Adrenal gland (tissue), 5 donors: Measurements from ENCODE around the gene SEPTIN2.
A peak's percentile ranks its signal among the peaks of the same experiment; 100 is the strongest.

Experiments
- CTCF ChIP-seq, 6 experiments: fragments of 450-650 bp in 4 of 6; fragments of 200-600 bp in 2 of 6; sonication (generic) in 1 of 6; IDR thresholded peaks; 1 replicate in 5 of 6; 2 replicates in 1 of 6; pipeline versions ENCODE4 v1.5.1 to v1.8.0; 2016 to 2021; ENCODE audit warnings: antibody characterized with exemption in 6 of 6, mild to moderate bottlenecking in 2 of 6, moderate library complexity in 1 of 6
- POLR2A ChIP-seq, 2 donors: fragments of 450-650 bp; IDR thresholded peaks; one replicate each; pipeline ENCODE4 v1.6.1; 2017; ENCODE audit warnings: antibody characterized with exemption in 2 of 2, mild to moderate bottlenecking in 2 of 2, moderate library complexity in 1 of 2
- donor health status: DM: no; HTN: no; CAD: no.

- TF ChIP-seq CTCF (IDR thresholded peaks at IDR 0.05) (no peak), POLR2A (IDR thresholded peaks at IDR 0.05) (peak in 1 of 2 donors; percentile 51)
Measured at GRCh38 chr2:241354668-241355658, 39.2 kb downstream of the SEPTIN2 start.
